Measurements from ENCODE around the gene GSTO1. TPM values are rescaled to one million over a fixed set of nuclear protein-coding genes. Genes with fewer than 3 reads are reported as not detected.

The GSTO1 gene
- total RNA-seq, 1 experiment from 2014 or later: 134 TPM

GRCh38 chr10:104281694-104282093, 27.0 kb downstream of the GSTO1 start:
- no peak overlapping the region for H3K4me3 ChIP-seq (ENCODE audit: low read depth in 2 of 2, low read length in 2 of 2)
- intact Hi-C loops (cut with micrococcal nuclease; ENCODE audit: unreplicated experiment): no loop called here
- TF ChIP-seq TCF7L2 (IDR thresholded peaks at IDR 0.05; ENCODE audit: low read depth, low read length) (no peak), POLR2AphosphoS5 (IDR thresholded peaks at IDR 0.05; ENCODE audit: low read depth, low read length) (no peak), REST (IDR thresholded peaks at IDR 0.05; ENCODE audit: insufficient read depth in 1 of 2, low read depth in 2 of 2, low read length in 1 of 2) (no peak), SIN3A (IDR thresholded peaks at IDR 0.05; ENCODE audit: borderline replicate concordance, insufficient read depth, low read depth, low read length) (no peak)
- TF ChIP-seq, protein P1, sequence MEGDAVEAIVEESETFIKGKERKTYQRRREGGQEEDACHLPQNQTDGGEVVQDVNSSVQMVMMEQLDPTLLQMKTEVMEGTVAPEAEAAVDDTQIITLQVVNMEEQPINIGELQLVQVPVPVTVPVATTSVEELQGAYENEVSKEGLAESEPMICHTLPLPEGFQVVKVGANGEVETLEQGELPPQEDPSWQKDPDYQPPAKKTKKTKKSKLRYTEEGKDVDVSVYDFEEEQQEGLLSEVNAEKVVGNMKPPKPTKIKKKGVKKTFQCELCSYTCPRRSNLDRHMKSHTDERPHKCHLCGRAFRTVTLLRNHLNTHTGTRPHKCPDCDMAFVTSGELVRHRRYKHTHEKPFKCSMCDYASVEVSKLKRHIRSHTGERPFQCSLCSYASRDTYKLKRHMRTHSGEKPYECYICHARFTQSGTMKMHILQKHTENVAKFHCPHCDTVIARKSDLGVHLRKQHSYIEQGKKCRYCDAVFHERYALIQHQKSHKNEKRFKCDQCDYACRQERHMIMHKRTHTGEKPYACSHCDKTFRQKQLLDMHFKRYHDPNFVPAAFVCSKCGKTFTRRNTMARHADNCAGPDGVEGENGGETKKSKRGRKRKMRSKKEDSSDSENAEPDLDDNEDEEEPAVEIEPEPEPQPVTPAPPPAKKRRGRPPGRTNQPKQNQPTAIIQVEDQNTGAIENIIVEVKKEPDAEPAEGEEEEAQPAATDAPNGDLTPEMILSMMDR (IDR thresholded peaks at IDR 0.05): no peak
- no peak overlapping the region for H3K27ac ChIP-seq (ENCODE audit: low read length)
- no peaks in the 10 kb centered on the region for H3K9me3 ChIP-seq (ENCODE audit: control insufficient read depth, insufficient read depth, low read depth, low read length)
- no peaks in the 10 kb centered on the region for H3K36me3 ChIP-seq (ENCODE audit: control insufficient read depth, insufficient read depth, low read length)
- in situ Hi-C loops (cut with HindIII; ENCODE audit: low pct_unique_long_range_greater_than_20kb, low sequenced_read_pairs): no loop called here
- H3K27me3 ChIP-seq (ENCODE audit: control insufficient read depth, insufficient read depth, low read length): no peaks in the 10 kb centered on the region
- no TSS peak for BruUV-seq (replicated peaks)
- ATAC-seq (no peak), DNase-seq (ENCODE audit: low read depth, low spot score) (no peak)
- ChIA-PET POLR2A (no interaction called here), CTCF (no interaction called here)
- no peaks in the 10 kb centered on the region for H3K4me1 ChIP-seq (ENCODE audit: control insufficient read depth, insufficient read depth, low read length)

DNA sequence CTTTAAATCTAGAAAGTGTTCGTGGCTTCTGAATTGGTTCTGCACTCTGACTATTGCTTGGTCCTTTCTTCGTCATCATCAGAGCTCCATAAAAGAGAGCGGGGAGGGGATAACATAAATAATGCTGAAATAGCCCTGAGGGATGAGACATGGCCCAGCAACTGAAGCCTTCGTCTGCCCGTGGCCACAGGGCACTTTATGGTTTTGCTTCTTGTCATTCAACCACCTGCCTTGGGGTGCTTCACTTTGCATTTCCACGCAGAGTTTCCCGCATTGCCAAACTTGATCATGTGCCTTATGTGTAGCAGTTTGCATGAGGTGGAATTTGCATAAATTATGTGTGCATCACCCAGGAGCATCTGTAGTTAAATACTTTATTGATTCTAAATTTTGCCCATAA, 30.2 kb downstream of the GSTO1 start:
- no peak for DNase-seq (ENCODE audit: low read depth, low spot score)
- no peak for TF ChIP-seq POLR2AphosphoS5 (IDR thresholded peaks at IDR 0.05; ENCODE audit: low read depth, low read length)
- no peak for TF ChIP-seq TCF7L2 (IDR thresholded peaks at IDR 0.05; ENCODE audit: low read depth, low read length)
- no peak for TF ChIP-seq SIN3A (IDR thresholded peaks at IDR 0.05; ENCODE audit: borderline replicate concordance, insufficient read depth, low read depth, low read length)
- TF ChIP-seq REST (IDR thresholded peaks at IDR 0.05; ENCODE audit: insufficient read depth in 1 of 2, low read depth in 2 of 2, low read length in 1 of 2): no peak
- TF ChIP-seq, protein P1 (IDR thresholded peaks at IDR 0.05): no peak
- Histone ChIP-seq H3K4me1 (ENCODE audit: control insufficient read depth, insufficient read depth, low read length) (no peaks in the 10 kb centered on the region), H3K27ac (ENCODE audit: low read length) (no peak overlapping the region), H3K36me3 (ENCODE audit: control insufficient read depth, insufficient read depth, low read length) (no peaks in the 10 kb centered on the region), H3K9me3 (ENCODE audit: control insufficient read depth, insufficient read depth, low read depth, low read length) (no peaks in the 10 kb centered on the region), H3K27me3 (ENCODE audit: control insufficient read depth, insufficient read depth, low read length) (no peaks in the 10 kb centered on the region), H3K4me3 (ENCODE audit: low read depth in 2 of 2, low read length in 2 of 2) (no peak overlapping the region)
- no TSS peak for BruUV-seq (replicated peaks)
- ChIA-PET POLR2A (no interaction called here), CTCF (no interaction called here)
- intact Hi-C loops (cut with micrococcal nuclease; ENCODE audit: unreplicated experiment) (no loop called here), in situ Hi-C loops (cut with HindIII; ENCODE audit: low pct_unique_long_range_greater_than_20kb, low sequenced_read_pairs) (no loop called here)
- no peak for ATAC-seq

Measured in Panc1 (cell line).